ENCODE measurements around the gene CD22.
A peak's percentile ranks its signal among the peaks of the same experiment; 100 is the strongest.

Gene CD22

DNA sequence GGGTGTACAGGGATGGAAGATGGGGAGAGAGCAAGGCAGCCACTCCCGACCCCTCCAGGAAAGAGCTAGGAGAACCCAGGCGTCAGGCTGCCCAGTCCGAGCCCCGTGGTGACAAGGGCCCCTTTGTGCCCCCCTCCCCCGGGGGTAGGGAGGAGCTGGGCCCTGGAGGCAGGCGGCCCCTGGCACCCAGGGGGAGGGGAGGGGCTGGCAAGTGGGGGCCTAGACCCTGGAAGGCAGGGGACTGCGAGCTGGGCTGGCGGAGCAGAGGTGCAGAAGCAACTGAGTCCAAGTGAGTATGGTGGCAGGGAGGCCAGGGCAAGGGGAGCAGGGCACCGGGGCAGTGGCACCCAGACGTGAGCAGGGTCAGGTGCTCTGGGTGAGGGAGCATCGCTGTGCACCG, 37.1 kb upstream of the CD22 start, which contains the start of gene MAG:
Gene MAG (plus strand): TSS at position 246 of the 400 bp plus-strand sequence. CDS start 3,248 bp downstream, outside the sequence.
- H3K4me1 ChIP-seq (ENCODE audit: control insufficient read depth, insufficient read depth, low read length), result peaks cover 8% of the 10 kb centered on the region
- no peak within 1 kb of the TSS for H3K4me3 ChIP-seq (ENCODE audit: low read depth, low read length)
- H3K9me3 ChIP-seq (ENCODE audit: control insufficient read depth, insufficient read depth, low read depth, low read length), result no peaks in the 10 kb centered on the region
- CTCF ChIA-PET, result no interaction called here
- POLR2A ChIA-PET, result no interaction called here
- TF ChIP-seq, protein P1, sequence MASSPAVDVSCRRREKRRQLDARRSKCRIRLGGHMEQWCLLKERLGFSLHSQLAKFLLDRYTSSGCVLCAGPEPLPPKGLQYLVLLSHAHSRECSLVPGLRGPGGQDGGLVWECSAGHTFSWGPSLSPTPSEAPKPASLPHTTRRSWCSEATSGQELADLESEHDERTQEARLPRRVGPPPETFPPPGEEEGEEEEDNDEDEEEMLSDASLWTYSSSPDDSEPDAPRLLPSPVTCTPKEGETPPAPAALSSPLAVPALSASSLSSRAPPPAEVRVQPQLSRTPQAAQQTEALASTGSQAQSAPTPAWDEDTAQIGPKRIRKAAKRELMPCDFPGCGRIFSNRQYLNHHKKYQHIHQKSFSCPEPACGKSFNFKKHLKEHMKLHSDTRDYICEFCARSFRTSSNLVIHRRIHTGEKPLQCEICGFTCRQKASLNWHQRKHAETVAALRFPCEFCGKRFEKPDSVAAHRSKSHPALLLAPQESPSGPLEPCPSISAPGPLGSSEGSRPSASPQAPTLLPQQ (tag by site-specific recombination; IDR thresholded peaks at IDR 0.05), result no peak
- TF ChIP-seq ZNF560 (tag by site-specific recombination; IDR thresholded peaks at IDR 0.05; ENCODE audit: borderline replicate concordance), result no peak
- TF ChIP-seq ZNF623 (tag by site-specific recombination; IDR thresholded peaks at IDR 0.05), result no peak
- no peak for TF ChIP-seq ZNF23 (tag by site-specific recombination; IDR thresholded peaks at IDR 0.05; ENCODE audit: borderline replicate concordance)
- no peak for TF ChIP-seq SETDB1 (IDR thresholded peaks at IDR 0.05; ENCODE audit: insufficient read length, low read length)
- TF ChIP-seq ZNF585B (tag by site-specific recombination; IDR thresholded peaks at IDR 0.05), result no peak
- no peak for TF ChIP-seq GLIS2 (tag by site-specific recombination; IDR thresholded peaks at IDR 0.05)
- TF ChIP-seq GFI1B (tag by site-specific recombination; IDR thresholded peaks at IDR 0.05), result no peak
- no peak for TF ChIP-seq ZNF626 (tag by site-specific recombination; IDR thresholded peaks at IDR 0.05)
- no peak within 1 kb of the TSS for H3K27ac ChIP-seq (ENCODE audit: extremely low read depth, low read depth, low read length)
- H3K36me3 ChIP-seq (ENCODE audit: control insufficient read depth in 2 of 2, insufficient read depth in 1 of 2, low read length in 2 of 2), result no peaks in the 10 kb centered on the region; a peak in 1 of 3 replicates

DNA sequence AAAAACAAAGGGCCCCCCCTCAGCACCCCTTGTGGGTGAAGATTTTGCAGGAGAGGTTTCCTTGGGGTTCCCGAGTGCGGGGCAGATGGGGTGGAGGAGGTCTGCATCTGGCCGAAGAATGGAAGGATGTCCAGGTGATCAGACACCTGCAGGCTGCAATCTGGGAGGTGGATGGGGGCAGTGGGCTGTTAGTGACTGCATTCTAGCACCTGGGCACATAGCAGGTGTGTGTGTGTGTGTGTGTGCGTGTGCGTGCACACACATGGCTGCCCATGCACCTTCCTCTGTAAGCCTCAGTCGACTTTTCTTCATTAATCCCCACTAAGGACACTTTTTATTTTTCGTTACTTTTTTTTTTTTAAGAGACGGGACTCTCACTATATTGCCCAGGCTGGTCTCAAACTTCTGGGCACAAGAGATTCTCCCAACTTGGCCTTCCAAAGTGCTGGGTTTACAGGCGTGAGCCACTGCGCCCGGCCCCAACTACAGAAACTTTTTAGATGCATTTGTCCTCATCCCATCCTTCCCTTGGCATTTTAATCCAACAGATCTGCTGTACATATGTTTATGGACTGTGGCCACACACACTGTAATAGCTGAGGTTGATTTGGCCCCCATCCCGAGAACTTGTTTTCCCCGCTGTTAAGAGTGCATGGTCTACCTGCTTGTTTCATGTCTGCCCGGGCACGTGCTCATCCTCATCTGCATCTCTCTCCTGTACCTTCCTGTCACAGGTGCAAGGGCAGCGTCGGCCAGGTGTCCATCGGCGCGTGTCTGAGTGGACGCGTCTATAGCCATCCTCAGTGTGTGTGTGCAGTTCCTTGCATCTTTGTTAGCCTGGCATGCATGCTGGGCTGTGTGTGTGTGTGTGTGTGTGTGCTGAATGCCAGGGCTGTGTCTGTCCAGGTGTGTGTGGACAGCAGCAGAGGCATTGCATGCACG, 36.3 kb upstream of the CD22 start:
- TF ChIP-seq, protein P2, sequence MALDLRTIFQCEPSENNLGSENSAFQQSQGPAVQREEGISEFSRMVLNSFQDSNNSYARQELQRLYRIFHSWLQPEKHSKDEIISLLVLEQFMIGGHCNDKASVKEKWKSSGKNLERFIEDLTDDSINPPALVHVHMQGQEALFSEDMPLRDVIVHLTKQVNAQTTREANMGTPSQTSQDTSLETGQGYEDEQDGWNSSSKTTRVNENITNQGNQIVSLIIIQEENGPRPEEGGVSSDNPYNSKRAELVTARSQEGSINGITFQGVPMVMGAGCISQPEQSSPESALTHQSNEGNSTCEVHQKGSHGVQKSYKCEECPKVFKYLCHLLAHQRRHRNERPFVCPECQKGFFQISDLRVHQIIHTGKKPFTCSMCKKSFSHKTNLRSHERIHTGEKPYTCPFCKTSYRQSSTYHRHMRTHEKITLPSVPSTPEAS (tag by site-specific recombination; IDR thresholded peaks at IDR 0.05), result peak; percentile 27
- TF ChIP-seq KLF9 (tag by site-specific recombination; IDR thresholded peaks at IDR 0.05; ENCODE audit: low read depth), result no peak
- ChIA-PET CTCF (no interaction called here), POLR2A (no interaction called here)
- no peaks in the 10 kb centered on the region; a peak in 1 of 3 replicates for H3K36me3 ChIP-seq (ENCODE audit: control insufficient read depth in 2 of 2, insufficient read depth in 1 of 2, low read length in 2 of 2)
- no peak overlapping the region for H3K4me3 ChIP-seq (ENCODE audit: low read depth, low read length)
- peaks cover 8% of the 10 kb centered on the region for H3K4me1 ChIP-seq (ENCODE audit: control insufficient read depth, insufficient read depth, low read length)
- no peaks in the 10 kb centered on the region for H3K9me3 ChIP-seq (ENCODE audit: control insufficient read depth, insufficient read depth, low read depth, low read length)
- no peak overlapping the region for H3K27ac ChIP-seq (ENCODE audit: extremely low read depth, low read depth, low read length)

DNA sequence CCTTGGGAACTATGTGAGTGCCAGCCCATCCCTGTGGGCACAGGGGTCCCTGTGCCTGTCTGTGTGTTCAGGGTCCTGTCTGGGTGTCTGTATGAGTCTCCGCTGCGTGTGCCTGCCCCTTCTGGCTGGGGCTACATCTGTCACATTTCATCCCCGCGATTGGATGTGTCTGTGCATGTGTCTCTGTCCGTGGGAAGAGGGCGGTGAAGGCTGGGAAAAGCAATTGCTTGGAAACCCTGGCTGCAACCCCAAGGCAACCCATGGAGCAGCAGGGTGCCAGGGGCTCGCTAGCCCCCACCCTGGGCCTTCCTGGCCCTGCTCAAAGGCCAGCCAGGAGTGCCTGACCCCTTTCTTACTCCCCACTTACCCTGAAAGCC, 35.6 kb upstream of the CD22 start:
- no peaks in the 10 kb centered on the region; a peak in 1 of 3 replicates for H3K36me3 ChIP-seq (ENCODE audit: control insufficient read depth in 2 of 2, insufficient read depth in 1 of 2, low read length in 2 of 2)
- ChIA-PET POLR2A (no interaction called here), CTCF (no interaction called here)
- peaks cover 8% of the 10 kb centered on the region for H3K4me1 ChIP-seq (ENCODE audit: control insufficient read depth, insufficient read depth, low read length)
- H3K9me3 ChIP-seq (ENCODE audit: control insufficient read depth, insufficient read depth, low read depth, low read length), result no peaks in the 10 kb centered on the region
- TF ChIP-seq ZSCAN23 (tag by site-specific recombination; IDR thresholded peaks at IDR 0.05), result no peak
- TF ChIP-seq, protein P3, sequence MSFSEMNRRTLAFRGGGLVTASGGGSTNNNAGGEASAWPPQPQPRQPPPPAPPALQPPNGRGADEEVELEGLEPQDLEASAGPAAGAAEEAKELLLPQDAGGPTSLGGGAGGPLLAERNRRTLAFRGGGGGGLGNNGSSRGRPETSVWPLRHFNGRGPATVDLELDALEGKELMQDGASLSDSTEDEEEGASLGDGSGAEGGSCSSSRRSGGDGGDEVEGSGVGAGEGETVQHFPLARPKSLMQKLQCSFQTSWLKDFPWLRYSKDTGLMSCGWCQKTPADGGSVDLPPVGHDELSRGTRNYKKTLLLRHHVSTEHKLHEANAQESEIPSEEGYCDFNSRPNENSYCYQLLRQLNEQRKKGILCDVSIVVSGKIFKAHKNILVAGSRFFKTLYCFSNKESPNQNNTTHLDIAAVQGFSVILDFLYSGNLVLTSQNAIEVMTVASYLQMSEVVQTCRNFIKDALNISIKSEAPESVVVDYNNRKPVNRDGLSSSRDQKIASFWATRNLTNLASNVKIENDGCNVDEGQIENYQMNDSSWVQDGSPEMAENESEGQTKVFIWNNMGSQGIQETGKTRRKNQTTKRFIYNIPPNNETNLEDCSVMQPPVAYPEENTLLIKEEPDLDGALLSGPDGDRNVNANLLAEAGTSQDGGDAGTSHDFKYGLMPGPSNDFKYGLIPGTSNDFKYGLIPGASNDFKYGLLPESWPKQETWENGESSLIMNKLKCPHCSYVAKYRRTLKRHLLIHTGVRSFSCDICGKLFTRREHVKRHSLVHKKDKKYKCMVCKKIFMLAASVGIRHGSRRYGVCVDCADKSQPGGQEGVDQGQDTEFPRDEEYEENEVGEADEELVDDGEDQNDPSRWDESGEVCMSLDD (tag by site-specific recombination; IDR thresholded peaks at IDR 0.05), result 0 out of 2 replicates have a peak, but pooled peaks have one; percentile 24
- no peak overlapping the region for H3K4me3 ChIP-seq (ENCODE audit: low read depth, low read length)
- H3K27ac ChIP-seq (ENCODE audit: extremely low read depth, low read depth, low read length), result no peak overlapping the region
